Neutrophil (primary cell): ENCODE data around the gene TMEM26.

ENCODE experiments used
- H3K27ac ChIP-seq: fragments of 200-600 bp; sonication (generic); 2 replicates; pipeline ENCODE4 v1.5.1; 2016; ENCODE audit warnings: mild to moderate bottlenecking, moderate library complexity
- H3K27me3 ChIP-seq: fragments of 200-600 bp; sonication (generic); 2 replicates; pipeline ENCODE4 v1.6.0; 2016; ENCODE audit warnings: mild to moderate bottlenecking
- H3K36me3 ChIP-seq: fragments of 200-600 bp; sonication (generic); 2 replicates; pipeline ENCODE4 v1.5.1; 2017
- H3K4me1 ChIP-seq, 2 experiments: fragments of 200-600 bp in 1 of 2; sonication (generic) in 1 of 2; 1 replicate in 1 of 2; 2 replicates in 1 of 2; pipeline versions ENCODE4 v1.5.1 to v1.6.1; 2013 to 2016; ENCODE audit warnings: low read depth in 1 of 2, low read length in 1 of 2, mild to moderate bottlenecking in 1 of 2, moderate library complexity in 1 of 2; ENCODE audit not compliant: control insufficient read depth in 1 of 2, insufficient read depth in 1 of 2
- H3K4me3 ChIP-seq, 2 experiments: fragments of 200-600 bp in 1 of 2; sonication (generic) in 1 of 2; 1 replicate in 1 of 2; 2 replicates in 1 of 2; pipeline ENCODE4 v1.5.1; 2013 to 2016; ENCODE audit warnings: low read depth in 1 of 2, low read length in 1 of 2, mild to moderate bottlenecking in 1 of 2, moderate library complexity in 1 of 2
- H3K9me3 ChIP-seq: fragments of 200-600 bp; sonication (generic); 2 replicates; pipeline ENCODE4 v1.5.1; 2016
- CTCF ChIP-seq: fragments of 200-600 bp; sonication (generic); IDR thresholded peaks from 2 replicates; pipeline ENCODE4 v1.5.1; 2016; ENCODE audit warnings: antibody characterized with exemption

Gene TMEM26

GRCh38 chr10:61409157-61409556 is 44.0 kb downstream of the TMEM26 start:
- no peaks in the 10 kb centered on the region for H3K4me1 ChIP-seq
- no peak overlapping the region for H3K4me3 ChIP-seq
- H3K36me3 ChIP-seq = no peaks in the 10 kb centered on the region
- H3K9me3 ChIP-seq = no peaks in the 10 kb centered on the region
- H3K27me3 ChIP-seq = no peaks in the 10 kb centered on the region
- no peak overlapping the region for H3K27ac ChIP-seq
- TF ChIP-seq CTCF = no peak

DNA sequence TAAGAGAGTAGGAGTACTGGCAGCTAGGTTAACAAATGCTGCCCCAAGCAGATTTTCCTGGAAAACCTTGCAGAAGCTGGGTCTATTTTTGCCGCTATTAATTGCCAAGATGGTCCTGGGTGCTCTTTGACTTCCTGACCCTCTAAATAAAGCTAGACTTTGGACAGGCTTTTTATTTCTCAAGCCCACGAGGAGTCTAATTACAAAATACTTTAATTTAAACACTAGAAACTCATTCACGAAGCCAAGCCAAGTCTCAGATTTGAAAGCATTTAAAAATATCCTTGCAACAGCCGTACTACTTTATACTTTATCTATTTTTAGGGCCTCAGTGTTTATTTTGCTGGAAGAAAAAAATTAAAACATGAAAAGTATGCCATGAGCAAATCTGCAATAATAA is 45.1 kb downstream of the TMEM26 start:
- no peak overlapping the region for H3K27ac ChIP-seq
- no peaks in the 10 kb centered on the region for H3K4me1 ChIP-seq
- no peaks in the 10 kb centered on the region for H3K27me3 ChIP-seq
- no peak for TF ChIP-seq CTCF
- no peak overlapping the region for H3K4me3 ChIP-seq
- no peaks in the 10 kb centered on the region for H3K9me3 ChIP-seq
- H3K36me3 ChIP-seq = no peaks in the 10 kb centered on the region

DNA sequence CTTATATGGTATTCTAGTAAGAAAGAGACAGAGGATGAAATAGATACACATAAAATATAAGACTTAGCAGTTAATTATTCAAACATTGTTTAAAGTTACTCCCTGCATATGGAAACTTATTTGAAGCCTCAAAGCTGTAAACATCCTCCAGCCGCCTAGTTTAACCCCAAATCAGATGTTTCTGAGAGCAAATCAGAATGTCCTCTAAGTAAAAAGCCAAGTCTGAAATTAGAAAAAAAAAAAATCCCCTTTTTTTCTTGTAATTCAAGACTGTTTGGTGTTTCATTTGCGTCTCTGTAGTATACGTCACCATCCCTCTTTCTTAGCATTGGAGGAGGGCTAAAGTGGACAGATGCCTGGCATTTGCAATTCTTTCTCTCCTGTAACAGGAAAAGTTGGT is 46.4 kb downstream of the TMEM26 start:
- Histone ChIP-seq H3K4me3 (no peak overlapping the region), H3K36me3 (no peaks in the 10 kb centered on the region), H3K4me1 (no peaks in the 10 kb centered on the region), H3K27me3 (no peaks in the 10 kb centered on the region), H3K9me3 (no peaks in the 10 kb centered on the region), H3K27ac (no peak overlapping the region)
- no peak for TF ChIP-seq CTCF

- no peak for TF ChIP-seq CTCF
- Histone ChIP-seq H3K36me3 (no peaks in the 10 kb centered on the region), H3K9me3 (no peaks in the 10 kb centered on the region), H3K4me1 (no peaks in the 10 kb centered on the region), H3K27ac (no peak overlapping the region), H3K27me3 (no peaks in the 10 kb centered on the region), H3K4me3 (no peak overlapping the region)
These were observed 46.9 kb downstream of the TMEM26 start for GRCh38 chr10:61406242-61406641.

- no peaks in the 10 kb centered on the region for H3K27me3 ChIP-seq
- H3K9me3 ChIP-seq = no peaks in the 10 kb centered on the region
- no peak overlapping the region for H3K4me3 ChIP-seq
- H3K27ac ChIP-seq = no peak overlapping the region
- TF ChIP-seq CTCF = no peak
- H3K36me3 ChIP-seq = no peaks in the 10 kb centered on the region
- no peaks in the 10 kb centered on the region for H3K4me1 ChIP-seq
These were observed 48.4 kb downstream of the TMEM26 start for GRCh38 chr10:61404751-61405150.

DNA sequence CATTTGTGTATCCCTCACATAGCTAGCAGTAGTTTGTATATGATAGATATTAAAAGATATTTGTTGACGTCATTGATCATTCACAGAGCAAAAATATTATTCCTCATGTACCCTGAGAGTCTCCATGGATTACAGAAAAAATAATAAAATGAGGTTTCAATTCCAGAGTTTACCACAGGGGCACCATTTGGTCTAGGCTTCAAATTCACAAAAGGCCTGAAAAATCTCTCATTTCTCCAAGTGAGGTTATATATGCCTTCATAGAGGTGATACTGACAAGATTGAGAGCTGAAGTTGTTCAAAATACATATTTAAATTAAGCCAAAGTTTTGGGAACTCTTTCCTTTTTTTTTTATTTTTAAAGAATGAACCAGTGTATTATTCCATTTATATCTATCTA is 52.7 kb downstream of the TMEM26 start:
- TF ChIP-seq CTCF = no peak
- no peak overlapping the region for H3K4me3 ChIP-seq
- H3K9me3 ChIP-seq = no peaks in the 10 kb centered on the region
- H3K36me3 ChIP-seq = no peaks in the 10 kb centered on the region
- no peak overlapping the region for H3K27ac ChIP-seq
- H3K27me3 ChIP-seq = no peaks in the 10 kb centered on the region
- H3K4me1 ChIP-seq = peaks cover 0 to 10% of the 10 kb centered on the region in 2 experiments
